ENCODE results near the gene NOSTRIN.
"Not testable (repeated sequence)": the region's sequence is repeated elsewhere in the genome, so short reads cannot be mapped to it uniquely, and the experiment has no call there.

NOSTRIN gene

DNA sequence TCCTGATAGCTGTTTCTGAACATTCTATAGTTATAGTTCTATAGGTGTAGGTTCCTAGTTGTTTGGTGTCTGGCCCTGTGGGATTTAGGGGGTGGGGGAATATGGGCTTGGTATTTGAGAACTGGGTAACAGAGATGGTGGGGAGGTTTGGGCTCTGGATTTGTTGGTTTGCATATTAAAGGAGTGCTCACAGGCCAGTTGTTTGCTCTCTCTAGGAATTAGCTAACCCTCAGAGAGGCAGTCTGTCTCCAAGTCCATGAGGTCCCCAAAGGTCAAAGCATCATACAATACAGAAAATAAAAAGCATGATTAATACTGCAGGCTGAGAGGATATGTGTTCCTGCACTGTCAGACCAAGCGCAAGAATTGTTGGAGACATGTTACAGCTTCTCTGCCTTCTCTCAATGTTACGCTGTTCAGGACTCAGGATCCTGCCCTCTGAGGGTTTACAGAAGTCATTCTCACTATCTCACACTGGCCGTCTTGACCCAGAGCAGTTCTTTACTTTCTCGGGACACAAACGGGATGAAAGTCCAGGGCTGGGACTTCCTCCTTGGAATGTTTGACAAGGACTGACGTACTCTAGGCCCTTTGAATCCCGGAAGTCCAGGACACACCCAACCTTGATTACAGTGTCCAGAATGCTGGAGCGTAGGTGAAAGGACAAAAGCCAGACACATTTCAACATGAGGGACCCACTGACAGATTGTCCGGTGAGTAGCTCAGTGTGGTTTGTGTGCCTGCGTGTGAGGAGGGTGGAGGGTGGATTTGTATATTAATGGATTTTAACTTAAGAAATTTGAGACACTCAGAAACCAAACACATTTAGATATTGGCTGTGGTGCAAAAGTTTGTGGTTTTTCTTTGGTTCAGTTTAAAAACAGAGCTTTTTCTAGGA lies at the start of gene NOSTRIN:
NOSTRIN (plus strand) TSS at position 677 of the 898 bp plus-strand sequence; CDS start at position 687, 10 bp downstream.
- DNase-seq = no peak

- DNase-seq = no peak
Measured at GRCh38 chr2:168753765-168754329, 48.6 kb upstream of the NOSTRIN start.

GRCh38 chr2:168757223-168757622 lies 45.2 kb upstream of the NOSTRIN start:
- DNase-seq = no peak

- peak; percentile 2 for DNase-seq
Measured at GRCh38 chr2:168758970-168759820, 43.2 kb upstream of the NOSTRIN start.

- no peak for DNase-seq
Measured at GRCh38 chr2:168765401-168765800, 37.0 kb upstream of the NOSTRIN start.

GRCh38 chr2:168766600-168766999 lies 35.8 kb upstream of the NOSTRIN start:
- DNase-seq = no peak

GRCh38 chr2:168767258-168767657 lies 35.2 kb upstream of the NOSTRIN start:
- no peak for DNase-seq

DNA sequence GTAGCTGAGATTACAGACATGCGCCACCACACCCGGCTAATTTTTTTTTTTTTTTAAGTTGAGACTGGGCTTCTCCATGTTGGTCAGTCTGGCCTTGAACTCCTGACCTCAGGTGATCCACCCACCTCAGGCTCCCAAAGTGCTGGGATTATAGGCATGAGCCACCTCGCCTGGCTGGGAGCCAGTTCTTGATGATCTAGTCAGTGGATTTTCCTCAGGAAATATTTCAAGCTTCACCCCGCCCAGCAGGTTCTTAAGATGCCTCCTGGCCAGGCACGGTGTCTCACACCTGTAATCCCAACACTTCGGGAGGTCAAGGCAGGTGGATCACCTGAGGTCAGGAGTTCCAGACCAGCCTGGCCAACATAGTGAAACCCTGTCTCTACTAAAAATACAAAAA lies 34.1 kb upstream of the NOSTRIN start:
- not testable (repeated sequence) for DNase-seq

GRCh38 chr2:168770796-168771195 lies 31.6 kb upstream of the NOSTRIN start:
- DNase-seq = no peak

GRCh38 chr2:168772704-168773103 lies 29.7 kb upstream of the NOSTRIN start:
- no peak for DNase-seq

DNA sequence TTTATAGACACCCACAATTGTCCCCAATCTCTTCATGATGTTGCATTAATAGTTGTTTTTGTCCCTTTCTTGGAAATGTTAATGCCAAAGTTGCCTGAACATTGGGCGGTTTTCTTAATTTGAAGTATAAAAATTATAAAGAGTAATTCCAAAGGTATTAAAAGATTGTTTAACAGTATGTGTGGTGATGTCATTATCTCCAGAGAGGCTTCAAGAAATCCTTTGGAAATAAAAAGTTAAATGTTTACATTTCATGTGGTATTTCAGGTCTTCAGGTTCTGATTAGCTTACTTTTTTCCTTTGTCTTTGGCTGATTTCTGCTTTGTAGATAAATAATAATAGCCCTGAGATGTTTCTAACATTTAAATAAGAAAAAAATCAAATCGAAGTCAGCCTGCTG lies 29.3 kb upstream of the NOSTRIN start:
- no peak for DNase-seq

- no peak for DNase-seq
Measured at GRCh38 chr2:168773719-168774521, 28.5 kb upstream of the NOSTRIN start.

DNA sequence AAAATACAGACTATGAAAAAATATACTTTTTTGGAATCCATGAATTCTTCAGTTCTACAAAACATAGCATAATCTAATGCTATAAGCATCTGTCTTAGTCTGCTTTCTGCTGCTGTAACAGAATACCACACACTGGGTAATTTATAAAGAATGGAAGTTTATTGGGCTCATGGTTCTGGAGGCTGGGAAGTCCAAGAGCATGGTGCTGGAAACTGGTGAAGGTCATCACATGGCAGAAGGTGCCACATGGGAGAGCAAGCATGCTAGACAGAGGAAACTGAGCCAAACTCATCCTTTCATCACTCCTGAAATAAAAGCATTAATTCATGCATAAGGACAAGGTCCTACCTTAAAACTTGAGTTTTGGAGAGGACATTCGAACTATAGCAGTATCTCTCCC lies 26.6 kb upstream of the NOSTRIN start:
- DNase-seq = no peak

DNA sequence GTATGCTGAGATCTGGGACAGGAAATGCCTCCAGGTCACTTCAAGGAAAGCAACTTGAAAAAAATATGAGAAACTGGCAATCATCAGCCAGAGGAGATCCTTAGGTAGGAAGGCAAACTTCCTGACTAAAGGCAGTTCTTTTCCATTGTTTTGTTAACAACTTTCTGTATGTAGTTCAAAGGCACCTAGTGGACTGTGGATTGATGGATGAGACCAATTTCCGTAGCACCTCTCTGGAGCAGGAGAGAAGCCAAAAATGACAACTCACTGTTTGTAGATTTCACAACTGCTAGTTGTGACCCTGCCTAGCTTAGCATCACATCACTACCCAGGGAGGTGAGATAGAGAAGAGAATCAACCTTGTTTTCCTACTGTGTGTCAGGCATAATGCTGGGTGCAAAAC lies 21.8 kb upstream of the NOSTRIN start:
- no peak for DNase-seq

DNA sequence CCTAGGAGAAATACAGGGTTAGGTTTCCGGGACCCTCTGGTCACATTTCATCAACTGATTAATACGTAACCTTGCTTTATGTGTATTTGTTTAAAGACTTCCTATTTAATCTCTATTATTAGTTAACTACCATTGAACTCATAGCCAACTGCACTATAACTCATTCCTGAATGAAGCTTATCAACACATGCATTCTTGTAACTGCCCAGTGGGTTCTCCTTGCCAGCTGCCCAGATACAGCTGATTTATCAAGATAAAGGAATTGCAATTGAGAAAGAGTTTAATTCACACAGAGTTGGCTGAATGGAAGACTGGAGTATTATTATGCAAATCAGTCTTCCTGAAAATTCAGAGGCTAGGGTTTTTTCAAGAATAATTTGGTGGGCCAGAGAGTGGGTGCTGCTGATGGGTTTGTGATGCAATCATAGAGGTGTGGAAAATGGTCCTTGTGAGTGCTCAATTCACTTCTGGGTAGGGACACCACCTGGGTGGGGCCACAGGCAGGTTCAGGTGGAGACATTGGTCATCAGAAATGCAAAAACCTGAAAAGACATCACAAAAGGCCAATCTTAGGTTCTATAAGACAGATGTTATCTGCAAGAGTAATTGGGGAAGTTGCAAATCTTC lies 21.1 kb upstream of the NOSTRIN start:
- DNase-seq = no peak

DNA sequence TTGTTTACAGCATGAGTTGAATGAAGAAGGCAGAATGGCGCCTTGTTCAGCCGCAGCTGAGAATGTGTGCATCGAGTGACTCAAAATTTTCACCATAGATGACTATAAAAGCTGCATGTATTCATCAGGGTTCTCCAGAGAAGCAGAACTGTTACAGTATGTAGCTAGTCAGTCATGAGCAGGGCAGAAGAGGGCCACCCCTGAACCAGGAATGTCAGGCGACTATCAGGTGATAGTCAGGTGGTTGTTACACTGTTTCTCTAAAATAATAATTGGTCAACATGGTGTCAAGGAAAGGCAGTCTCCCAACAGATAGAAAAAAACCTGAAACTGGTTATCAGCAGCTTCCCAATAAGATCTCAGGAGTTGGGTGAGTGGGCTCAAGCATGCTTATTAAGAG lies 20.2 kb upstream of the NOSTRIN start:
- no peak for DNase-seq

- no peak for DNase-seq
Measured at GRCh38 chr2:168784993-168785392, 17.4 kb upstream of the NOSTRIN start.

DNA sequence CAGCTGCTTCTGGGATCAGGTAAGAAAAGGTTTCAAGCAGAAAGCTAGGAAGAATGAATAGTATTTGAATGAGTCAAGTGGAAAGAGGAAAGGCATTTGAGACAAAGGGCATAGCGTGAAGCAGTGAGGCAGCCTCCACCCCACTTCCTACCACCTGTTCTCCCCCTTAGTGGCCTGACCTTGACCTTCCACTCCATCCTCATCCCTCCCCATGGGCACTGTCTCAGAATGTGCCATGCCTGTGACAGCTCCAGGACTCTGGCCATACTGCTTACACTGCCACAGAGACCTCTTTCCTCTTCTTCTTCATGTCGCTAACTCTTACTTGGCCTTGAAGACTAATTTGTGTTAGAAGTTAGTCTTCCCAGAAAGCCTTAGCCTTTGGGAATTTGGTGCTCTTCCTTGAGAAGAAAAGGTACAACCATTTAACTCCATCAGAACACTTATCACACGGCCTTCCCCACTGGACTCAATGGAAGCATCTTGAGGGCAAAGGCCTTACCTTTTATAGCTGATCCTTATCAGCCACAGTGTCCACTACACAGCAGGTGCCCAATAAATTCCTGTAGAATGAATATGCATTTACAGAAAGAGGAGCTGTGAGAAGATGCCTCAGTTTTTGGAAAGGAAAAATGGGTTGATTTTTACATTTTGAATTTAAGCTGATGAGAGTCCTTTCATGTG lies 15.2 kb upstream of the NOSTRIN start:
- no peak for DNase-seq

GRCh38 chr2:168787782-168788376 lies 14.6 kb upstream of the NOSTRIN start:
- DNase-seq = no peak

- DNase-seq = no peak
Measured at GRCh38 chr2:168789776-168790175, 12.7 kb upstream of the NOSTRIN start.

All from NCI-H510A (cell line).